ENCODE results near the gene IRF9. TPM values are rescaled to one million over a fixed set of nuclear protein-coding genes. Genes with fewer than 3 reads are reported as not detected.

The IRF9 gene
- total and polyA plus RNA-seq, 2 of the 13 experiments (the other 11 are each of a cell fraction or from before 2014, with no cell fraction given): 14.9 to 49.7 TPM

GRCh38 chr14:24138396-24139271, 22.4 kb upstream of the IRF9 start (continued):
- TF ChIP-seq, protein P1, sequence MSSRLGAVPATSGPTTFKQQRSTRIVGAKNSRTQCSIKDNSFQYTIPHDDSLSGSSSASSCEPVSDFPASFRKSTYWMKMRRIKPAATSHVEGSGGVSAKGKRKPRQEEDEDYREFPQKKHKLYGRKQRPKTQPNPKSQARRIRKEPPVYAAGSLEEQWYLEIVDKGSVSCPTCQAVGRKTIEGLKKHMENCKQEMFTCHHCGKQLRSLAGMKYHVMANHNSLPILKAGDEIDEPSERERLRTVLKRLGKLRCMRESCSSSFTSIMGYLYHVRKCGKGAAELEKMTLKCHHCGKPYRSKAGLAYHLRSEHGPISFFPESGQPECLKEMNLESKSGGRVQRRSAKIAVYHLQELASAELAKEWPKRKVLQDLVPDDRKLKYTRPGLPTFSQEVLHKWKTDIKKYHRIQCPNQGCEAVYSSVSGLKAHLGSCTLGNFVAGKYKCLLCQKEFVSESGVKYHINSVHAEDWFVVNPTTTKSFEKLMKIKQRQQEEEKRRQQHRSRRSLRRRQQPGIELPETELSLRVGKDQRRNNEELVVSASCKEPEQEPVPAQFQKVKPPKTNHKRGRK (CRISPR knock-in tag; IDR thresholded peaks at IDR 0.05): no peak
- TF ChIP-seq ARNT2 (CRISPR knock-in tag; IDR thresholded peaks at IDR 0.05; ENCODE audit: low read depth) (no peak), ZNF576 (CRISPR knock-in tag; IDR thresholded peaks at IDR 0.05) (no peak), KDM5B (CRISPR knock-in tag; IDR thresholded peaks at IDR 0.05; ENCODE audit: borderline replicate concordance) (no peak), MATR3 (CRISPR knock-in tag; IDR thresholded peaks at IDR 0.05) (no peak), CBX2 (IDR thresholded peaks at IDR 0.05; ENCODE audit: low read depth, low read length) (no peak), CBX2 (CRISPR knock-in tag; IDR thresholded peaks at IDR 0.05; ENCODE audit: low read depth) (no peak), ZNF3 (CRISPR knock-in tag; IDR thresholded peaks at IDR 0.05) (no peak), KDM4B (CRISPR knock-in tag; IDR thresholded peaks at IDR 0.05) (no peak), TCF7L2 (IDR thresholded peaks at IDR 0.05; ENCODE audit: low read depth, low read length) (no peak), DRAP1 (CRISPR knock-in tag; IDR thresholded peaks at IDR 0.05) (no peak), BHLHE40 (IDR thresholded peaks at IDR 0.05; ENCODE audit: low read length) (no peak), ZNF337 (CRISPR knock-in tag; IDR thresholded peaks at IDR 0.05; ENCODE audit: borderline replicate concordance, low read depth) (no peak), KLF15 (CRISPR knock-in tag; IDR thresholded peaks at IDR 0.05; ENCODE audit: borderline replicate concordance) (no peak)
- TF ChIP-seq, protein P2, sequence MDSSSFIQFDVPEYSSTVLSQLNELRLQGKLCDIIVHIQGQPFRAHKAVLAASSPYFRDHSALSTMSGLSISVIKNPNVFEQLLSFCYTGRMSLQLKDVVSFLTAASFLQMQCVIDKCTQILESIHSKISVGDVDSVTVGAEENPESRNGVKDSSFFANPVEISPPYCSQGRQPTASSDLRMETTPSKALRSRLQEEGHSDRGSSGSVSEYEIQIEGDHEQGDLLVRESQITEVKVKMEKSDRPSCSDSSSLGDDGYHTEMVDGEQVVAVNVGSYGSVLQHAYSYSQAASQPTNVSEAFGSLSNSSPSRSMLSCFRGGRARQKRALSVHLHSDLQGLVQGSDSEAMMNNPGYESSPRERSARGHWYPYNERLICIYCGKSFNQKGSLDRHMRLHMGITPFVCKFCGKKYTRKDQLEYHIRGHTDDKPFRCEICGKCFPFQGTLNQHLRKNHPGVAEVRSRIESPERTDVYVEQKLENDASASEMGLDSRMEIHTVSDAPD (CRISPR knock-in tag; IDR thresholded peaks at IDR 0.05): peak; percentile 77; the same call in 1 of the 2 replicates
- TF ChIP-seq, protein P3, sequence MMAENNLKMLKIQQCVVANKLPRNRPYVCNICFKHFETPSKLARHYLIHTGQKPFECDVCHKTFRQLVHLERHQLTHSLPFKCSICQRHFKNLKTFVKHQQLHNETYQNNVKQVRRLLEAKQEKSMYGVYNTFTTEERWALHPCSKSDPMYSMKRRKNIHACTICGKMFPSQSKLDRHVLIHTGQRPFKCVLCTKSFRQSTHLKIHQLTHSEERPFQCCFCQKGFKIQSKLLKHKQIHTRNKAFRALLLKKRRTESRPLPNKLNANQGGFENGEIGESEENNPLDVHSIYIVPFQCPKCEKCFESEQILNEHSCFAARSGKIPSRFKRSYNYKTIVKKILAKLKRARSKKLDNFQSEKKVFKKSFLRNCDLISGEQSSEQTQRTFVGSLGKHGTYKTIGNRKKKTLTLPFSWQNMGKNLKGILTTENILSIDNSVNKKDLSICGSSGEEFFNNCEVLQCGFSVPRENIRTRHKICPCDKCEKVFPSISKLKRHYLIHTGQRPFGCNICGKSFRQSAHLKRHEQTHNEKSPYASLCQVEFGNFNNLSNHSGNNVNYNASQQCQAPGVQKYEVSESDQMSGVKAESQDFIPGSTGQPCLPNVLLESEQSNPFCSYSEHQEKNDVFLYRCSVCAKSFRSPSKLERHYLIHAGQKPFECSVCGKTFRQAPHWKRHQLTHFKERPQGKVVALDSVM (CRISPR knock-in tag; IDR thresholded peaks at IDR 0.05): no peak
- TF ChIP-seq, protein P4, sequence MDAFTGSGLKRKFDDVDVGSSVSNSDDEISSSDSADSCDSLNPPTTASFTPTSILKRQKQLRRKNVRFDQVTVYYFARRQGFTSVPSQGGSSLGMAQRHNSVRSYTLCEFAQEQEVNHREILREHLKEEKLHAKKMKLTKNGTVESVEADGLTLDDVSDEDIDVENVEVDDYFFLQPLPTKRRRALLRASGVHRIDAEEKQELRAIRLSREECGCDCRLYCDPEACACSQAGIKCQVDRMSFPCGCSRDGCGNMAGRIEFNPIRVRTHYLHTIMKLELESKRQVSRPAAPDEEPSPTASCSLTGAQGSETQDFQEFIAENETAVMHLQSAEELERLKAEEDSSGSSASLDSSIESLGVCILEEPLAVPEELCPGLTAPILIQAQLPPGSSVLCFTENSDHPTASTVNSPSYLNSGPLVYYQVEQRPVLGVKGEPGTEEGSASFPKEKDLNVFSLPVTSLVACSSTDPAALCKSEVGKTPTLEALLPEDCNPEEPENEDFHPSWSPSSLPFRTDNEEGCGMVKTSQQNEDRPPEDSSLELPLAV (CRISPR knock-in tag; conservative IDR thresholded peaks at IDR 0.05; ENCODE audit: low read depth): no peak

Data from HepG2 (cell line).